Panc1 (cell line): ENCODE measurements around the gene OSBPL5. TPM values are rescaled to one million over a fixed set of nuclear protein-coding genes. Genes with fewer than 3 reads are reported as not detected.

ENCODE experiments used
- ATAC-seq: fragments of 200-7000 bp; cut with Tn5 transposase; 2 replicates; pipeline ENCODE4 v1.9.1; 2020; ENCODE audit warnings: mild to moderate bottlenecking, moderate library complexity
- BruUV-seq: library from RNA; stranded (reverse); fragments of 400-500 nt; replicated peaks from 2 replicates; lab custom pipeline; 2021; lab: Mats Ljungman, UMichigan
- CTCF ChIA-PET: fragments of 300-600 bp; sonication (Branson Sonifier 250); formaldehyde crosslinking; loops from one replicate; lab custom pipeline; 2022; ENCODE audit warnings: antibody characterized with exemption; lab: Charles Lee
- POLR2A ChIA-PET: fragments of 300-600 bp; sonication (Branson Sonifier 250); formaldehyde crosslinking; loops from one replicate; lab custom pipeline; 2022; ENCODE audit warnings: antibody characterized with exemption; lab: Charles Lee
- DNase-seq: peaks from one replicate; pipeline ENCODE4 v3.0.0-alpha.2; 2010; ENCODE audit warnings: low read depth, low spot score
- H3K27ac ChIP-seq: 2 replicates; pipeline ENCODE4 v1.5.1; 2011; ENCODE audit warnings: mild to moderate bottlenecking, low read length, inconsistent platforms
- H3K27me3 ChIP-seq: fragments of 200-500 bp; sonication (Bioruptor generic); 2 replicates; pipeline ENCODE4 v1.6.0; 2014; ENCODE audit warnings: low read length, inconsistent platforms; ENCODE audit not compliant: control insufficient read depth, insufficient read depth
- H3K36me3 ChIP-seq: fragments of 200-500 bp; sonication (Bioruptor generic); 2 replicates; pipeline ENCODE4 v1.5.1; 2014; ENCODE audit warnings: inconsistent platforms, mild to moderate bottlenecking, low read length, moderate library complexity; ENCODE audit not compliant: control insufficient read depth, insufficient read depth
- H3K4me1 ChIP-seq: 2 replicates; pipeline ENCODE4 v1.5.1; 2011; ENCODE audit warnings: inconsistent platforms, mild to moderate bottlenecking, low read length, moderate library complexity; ENCODE audit not compliant: control insufficient read depth, insufficient read depth
- H3K4me3 ChIP-seq, 2 experiments: 2 replicates each; pipeline ENCODE4 v1.5.1; 2011 to 2012; ENCODE audit warnings: low read depth in 2 of 2, low read length in 2 of 2, mild to moderate bottlenecking in 2 of 2, inconsistent platforms in 1 of 2, moderate library complexity in 1 of 2
- H3K9me3 ChIP-seq: fragments of 200-500 bp; sonication (Bioruptor generic); 2 replicates; pipeline ENCODE4 v1.5.1; 2014; ENCODE audit warnings: low read depth, mild to moderate bottlenecking, inconsistent platforms, low read length, moderate library complexity; ENCODE audit not compliant: control insufficient read depth, insufficient read depth
- POLR2AphosphoS5 ChIP-seq: IDR thresholded peaks from 2 replicates; pipeline ENCODE4 v1.6.1; 2012; ENCODE audit warnings: mild to moderate bottlenecking, low read depth, low read length, moderate library complexity
- SIN3A ChIP-seq: IDR thresholded peaks from 2 replicates; pipeline ENCODE4 v1.6.1; 2012; ENCODE audit warnings: low read depth, mild to moderate bottlenecking, low read length, moderate library complexity, borderline replicate concordance; ENCODE audit not compliant: insufficient read depth
- TCF7L2 ChIP-seq: IDR thresholded peaks from 2 replicates; pipeline ENCODE4 v1.6.1; 2011; ENCODE audit warnings: mild to moderate bottlenecking, low read depth, low read length, inconsistent platforms
- in situ Hi-C: cut with HindIII; loops from 2 replicates; pipeline ENCODE4 v1.10.0; 2016; ENCODE audit warnings: low sequenced_read_pairs, low pct_unique_long_range_greater_than_20kb
- intact Hi-C: fragments of 100-400 bp; cut with micrococcal nuclease; formaldehyde crosslinking; loops from one replicate; pipeline ENCODE4 v1.10.0; 2022; ENCODE audit not compliant: unreplicated experiment
- total RNA-seq: library from RNA; stranded (reverse); gene quantifications from one replicate; pipeline ENCODE4 v1.2.1, GENCODE V29; 2021; ENCODE audit not compliant: unreplicated experiment
- TF ChIP-seq, protein P1 (sequence below), 2 experiments: IDR thresholded peaks; 2 replicates each; pipeline ENCODE4 v1.6.1; 2011 to 2012; ENCODE audit warnings: low read depth in 2 of 2, control low read depth in 1 of 2, low read length in 1 of 2, mild to moderate bottlenecking in 1 of 2, moderate library complexity in 1 of 2; ENCODE audit not compliant: insufficient read depth in 1 of 2
- TF ChIP-seq, protein P2 (sequence below): fragments of 450-650 bp; IDR thresholded peaks from 2 replicates; pipeline ENCODE4 v1.5.1; 2017; ENCODE audit warnings: mild to moderate bottlenecking

OSBPL5 gene
- total RNA-seq, 1 experiment from 2014 or later: 20.2 TPM

DNA sequence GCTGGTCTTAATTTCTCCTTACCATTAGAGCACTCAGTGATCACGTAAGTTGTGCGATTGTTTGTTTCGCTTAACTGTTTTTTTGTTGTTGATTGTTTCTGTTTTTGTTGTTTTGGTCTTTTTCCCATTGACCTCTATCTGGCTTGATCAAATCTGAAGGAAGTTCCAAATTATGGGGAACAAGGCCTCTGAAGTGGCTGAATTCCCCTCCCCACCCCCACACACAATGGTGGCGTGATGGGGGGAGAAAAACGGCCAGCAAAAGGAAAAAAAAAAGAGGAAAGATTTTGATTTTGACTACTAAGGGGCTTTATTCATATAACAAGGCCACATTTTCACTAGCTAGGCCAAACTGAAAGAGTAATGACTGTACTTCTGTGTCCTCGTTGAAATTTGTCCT, 53.6 kb downstream of the OSBPL5 start:
- TF ChIP-seq POLR2AphosphoS5 (no peak), SIN3A (no peak), TCF7L2 (no peak)
- TF ChIP-seq, protein P1, sequence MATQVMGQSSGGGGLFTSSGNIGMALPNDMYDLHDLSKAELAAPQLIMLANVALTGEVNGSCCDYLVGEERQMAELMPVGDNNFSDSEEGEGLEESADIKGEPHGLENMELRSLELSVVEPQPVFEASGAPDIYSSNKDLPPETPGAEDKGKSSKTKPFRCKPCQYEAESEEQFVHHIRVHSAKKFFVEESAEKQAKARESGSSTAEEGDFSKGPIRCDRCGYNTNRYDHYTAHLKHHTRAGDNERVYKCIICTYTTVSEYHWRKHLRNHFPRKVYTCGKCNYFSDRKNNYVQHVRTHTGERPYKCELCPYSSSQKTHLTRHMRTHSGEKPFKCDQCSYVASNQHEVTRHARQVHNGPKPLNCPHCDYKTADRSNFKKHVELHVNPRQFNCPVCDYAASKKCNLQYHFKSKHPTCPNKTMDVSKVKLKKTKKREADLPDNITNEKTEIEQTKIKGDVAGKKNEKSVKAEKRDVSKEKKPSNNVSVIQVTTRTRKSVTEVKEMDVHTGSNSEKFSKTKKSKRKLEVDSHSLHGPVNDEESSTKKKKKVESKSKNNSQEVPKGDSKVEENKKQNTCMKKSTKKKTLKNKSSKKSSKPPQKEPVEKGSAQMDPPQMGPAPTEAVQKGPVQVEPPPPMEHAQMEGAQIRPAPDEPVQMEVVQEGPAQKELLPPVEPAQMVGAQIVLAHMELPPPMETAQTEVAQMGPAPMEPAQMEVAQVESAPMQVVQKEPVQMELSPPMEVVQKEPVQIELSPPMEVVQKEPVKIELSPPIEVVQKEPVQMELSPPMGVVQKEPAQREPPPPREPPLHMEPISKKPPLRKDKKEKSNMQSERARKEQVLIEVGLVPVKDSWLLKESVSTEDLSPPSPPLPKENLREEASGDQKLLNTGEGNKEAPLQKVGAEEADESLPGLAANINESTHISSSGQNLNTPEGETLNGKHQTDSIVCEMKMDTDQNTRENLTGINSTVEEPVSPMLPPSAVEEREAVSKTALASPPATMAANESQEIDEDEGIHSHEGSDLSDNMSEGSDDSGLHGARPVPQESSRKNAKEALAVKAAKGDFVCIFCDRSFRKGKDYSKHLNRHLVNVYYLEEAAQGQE (IDR thresholded peaks at IDR 0.05; ENCODE audit: insufficient read depth in 1 of 2, low read depth in 2 of 2, low read length in 1 of 2): no peak
- TF ChIP-seq, protein P2, sequence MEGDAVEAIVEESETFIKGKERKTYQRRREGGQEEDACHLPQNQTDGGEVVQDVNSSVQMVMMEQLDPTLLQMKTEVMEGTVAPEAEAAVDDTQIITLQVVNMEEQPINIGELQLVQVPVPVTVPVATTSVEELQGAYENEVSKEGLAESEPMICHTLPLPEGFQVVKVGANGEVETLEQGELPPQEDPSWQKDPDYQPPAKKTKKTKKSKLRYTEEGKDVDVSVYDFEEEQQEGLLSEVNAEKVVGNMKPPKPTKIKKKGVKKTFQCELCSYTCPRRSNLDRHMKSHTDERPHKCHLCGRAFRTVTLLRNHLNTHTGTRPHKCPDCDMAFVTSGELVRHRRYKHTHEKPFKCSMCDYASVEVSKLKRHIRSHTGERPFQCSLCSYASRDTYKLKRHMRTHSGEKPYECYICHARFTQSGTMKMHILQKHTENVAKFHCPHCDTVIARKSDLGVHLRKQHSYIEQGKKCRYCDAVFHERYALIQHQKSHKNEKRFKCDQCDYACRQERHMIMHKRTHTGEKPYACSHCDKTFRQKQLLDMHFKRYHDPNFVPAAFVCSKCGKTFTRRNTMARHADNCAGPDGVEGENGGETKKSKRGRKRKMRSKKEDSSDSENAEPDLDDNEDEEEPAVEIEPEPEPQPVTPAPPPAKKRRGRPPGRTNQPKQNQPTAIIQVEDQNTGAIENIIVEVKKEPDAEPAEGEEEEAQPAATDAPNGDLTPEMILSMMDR: no peak
- H3K4me1 ChIP-seq: no peaks in the 10 kb centered on the region
- no peaks in the 10 kb centered on the region for H3K27me3 ChIP-seq
- no peak overlapping the region for H3K27ac ChIP-seq
- BruUV-seq: no TSS peak
- DNase-seq: no peak
- peaks cover 25% of the 10 kb centered on the region for H3K9me3 ChIP-seq
- ATAC-seq: no peak
- CTCF ChIA-PET: interaction anchor here (0.6 to 0.7 kb wide), 2 partner anchors 14 to 94 kb away, joined by 3 to 4 read pairs; no protein-coding TSS in a partner anchor
- no peaks in the 10 kb centered on the region for H3K36me3 ChIP-seq
- in situ Hi-C loops: no loop called here
- POLR2A ChIA-PET: no interaction called here
- H3K4me3 ChIP-seq: no peak overlapping the region
- intact Hi-C loops: no loop called here

DNA sequence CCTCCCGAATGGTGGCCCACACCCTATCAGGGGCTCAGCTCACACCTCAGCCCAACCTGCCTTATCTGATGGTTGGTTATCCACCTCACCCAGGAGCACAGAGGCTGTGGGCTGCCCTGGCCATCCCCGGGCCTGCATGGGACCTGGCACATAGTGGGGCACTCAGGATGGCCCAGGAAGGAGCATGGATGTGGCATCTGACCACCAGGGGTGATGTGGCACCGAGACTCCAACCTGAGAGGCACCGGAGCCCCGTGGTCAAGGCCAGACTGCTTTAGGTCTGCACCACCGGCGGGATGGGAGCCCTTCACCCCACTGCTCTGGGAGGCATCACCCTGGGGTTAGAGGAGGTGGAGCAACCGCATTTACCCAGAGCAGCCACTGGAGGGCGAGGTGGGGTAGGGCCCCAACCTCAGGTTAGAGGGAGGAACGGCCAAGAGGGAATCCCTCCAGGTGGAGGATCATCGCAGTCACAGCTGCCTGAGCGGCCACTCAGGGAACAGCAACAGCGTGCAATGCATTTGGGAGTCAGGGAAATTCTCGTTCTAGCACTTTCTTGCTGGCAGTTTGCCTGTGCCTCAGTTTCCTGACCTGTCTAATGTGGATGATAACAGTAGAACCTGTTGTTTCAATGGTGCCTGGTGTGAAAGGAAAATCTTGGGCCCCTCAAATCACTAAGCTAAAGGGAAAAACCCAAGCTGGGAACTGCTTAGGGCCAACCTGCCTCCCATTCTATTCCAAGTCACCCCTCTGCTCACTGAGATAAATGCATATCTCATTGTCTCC, 55.0 kb downstream of the OSBPL5 start:
- in situ Hi-C loops: no loop called here
- Histone ChIP-seq H3K9me3 (peaks cover 13% of the 10 kb centered on the region), H3K36me3 (no peaks in the 10 kb centered on the region), H3K27ac (no peak overlapping the region), H3K4me3 (no peak overlapping the region), H3K4me1 (no peaks in the 10 kb centered on the region), H3K27me3 (no peaks in the 10 kb centered on the region)
- BruUV-seq: no TSS peak
- POLR2A ChIA-PET: no interaction called here
- DNase-seq (no peak), ATAC-seq (peak; percentile 84)
- intact Hi-C loops: no loop called here
- TF ChIP-seq SIN3A: no peak
- TF ChIP-seq, protein P2: peak; percentile 67
- CTCF ChIA-PET: interaction anchor here (0.6 to 0.7 kb wide), 3 partner anchors 26 to 273 kb away, joined by 3 to 5 read pairs (median 4); no protein-coding TSS in a partner anchor
